Keratinocyte (primary cell): Measurements from ENCODE around the gene RAB30. TPM values are rescaled to one million over a fixed set of nuclear protein-coding genes. Genes with fewer than 3 reads are reported as not detected.

ENCODE experiments used
- DNase-seq: peaks from one replicate; pipeline ENCODE4 v3.0.0-alpha.2; 2011; ENCODE audit warnings: low read depth, missing footprints, low spot score
- FAIRE-seq: peaks from 2 replicates; lab custom pipeline; 2011; peaks lifted over from hg19 to GRCh38; lab: Jason Lieb, UNC
- H2AFZ ChIP-seq: 2 replicates; pipeline ENCODE4 v1.6.0; 2012; ENCODE audit warnings: low read length, control low read depth, inconsistent platforms; ENCODE audit not compliant: control insufficient read depth
- H3K27ac ChIP-seq: 2 replicates; pipeline ENCODE4 v1.5.1; 2011; ENCODE audit warnings: low read length; ENCODE audit not compliant: control insufficient read depth, insufficient read depth
- H3K27me3 ChIP-seq: 3 replicates; pipeline ENCODE4 v1.6.0; 2011; ENCODE audit warnings: low read length; ENCODE audit not compliant: control insufficient read depth, insufficient read depth; ENCODE audit errors: extremely low read depth
- H3K36me3 ChIP-seq, 2 experiments: 2 replicates in 1 of 2; 3 replicates in 1 of 2; pipeline ENCODE4 v1.5.1; 2011; ENCODE audit warnings: low read length in 2 of 2, mild to moderate bottlenecking in 1 of 2; ENCODE audit not compliant: control insufficient read depth in 2 of 2, insufficient read depth in 2 of 2; ENCODE audit errors: extremely low read depth in 1 of 2
- H3K4me1 ChIP-seq: 3 replicates; pipeline ENCODE4 v1.5.1; 2011; ENCODE audit warnings: low read length; ENCODE audit not compliant: control insufficient read depth, insufficient read depth; ENCODE audit errors: extremely low read depth
- H3K4me2 ChIP-seq: 3 replicates; pipeline ENCODE4 v1.6.0; 2011; ENCODE audit warnings: low read depth, low read length; ENCODE audit not compliant: control insufficient read depth, insufficient read depth; ENCODE audit errors: extremely low read depth
- H3K4me3 ChIP-seq, 3 experiments: fragments of 200-600 bp in 1 of 3; sonication (generic) in 1 of 3; 2 replicates in 2 of 3; 3 replicates in 1 of 3; pipeline ENCODE4 v1.5.1; 2011 to 2016; ENCODE audit warnings: low read length in 3 of 3, mild to moderate bottlenecking in 3 of 3, control low read depth in 2 of 3, inconsistent platforms in 1 of 3, low read depth in 1 of 3, mixed read lengths in 1 of 3, mixed run types in 1 of 3, moderate library complexity in 1 of 3; ENCODE audit not compliant: control insufficient read depth in 2 of 3, insufficient read depth in 2 of 3; ENCODE audit errors: extremely low read depth in 1 of 3
- H3K79me2 ChIP-seq: 2 replicates; pipeline ENCODE4 v1.6.0; 2012; ENCODE audit warnings: low read length; ENCODE audit not compliant: control insufficient read depth, insufficient read depth
- H3K9ac ChIP-seq: 3 replicates; pipeline ENCODE4 v1.6.0; 2011; ENCODE audit warnings: low read length; ENCODE audit not compliant: control insufficient read depth, insufficient read depth; ENCODE audit errors: extremely low read depth
- H3K9me1 ChIP-seq: 3 replicates; pipeline ENCODE4 v1.6.0; 2011; ENCODE audit warnings: low read length; ENCODE audit not compliant: control insufficient read depth, insufficient read depth; ENCODE audit errors: extremely low read depth
- H3K9me3 ChIP-seq: 2 replicates; pipeline ENCODE4 v1.5.1; 2012; ENCODE audit warnings: low read depth, low read length; ENCODE audit not compliant: control insufficient read depth
- H4K20me1 ChIP-seq: 3 replicates; pipeline ENCODE4 v1.6.0; 2011; ENCODE audit warnings: low read length; ENCODE audit not compliant: control insufficient read depth, insufficient read depth; ENCODE audit errors: extremely low read depth
- CTCF ChIP-seq, 3 experiments: IDR thresholded peaks in 1 of 3; conservative IDR thresholded peaks in 1 of 3; optimal IDR thresholded peaks in 1 of 3; 2 replicates in 2 of 3; 3 replicates in 1 of 3; pipeline versions ENCODE3 to v1.5.1; 2011; ENCODE audit warnings: low read length in 3 of 3, mild to moderate bottlenecking in 3 of 3, moderate library complexity in 2 of 3, control low read depth in 1 of 3, inconsistent platforms in 1 of 3; ENCODE audit not compliant: insufficient read depth in 2 of 3; ENCODE audit errors: extremely low read depth in 1 of 3
- EZH2 ChIP-seq: IDR thresholded peaks from one replicate; pipeline ENCODE4 v1.6.1; 2012; ENCODE audit warnings: inconsistent platforms, mild to moderate bottlenecking, low read length, moderate library complexity
- dilution Hi-C: fragments of 300-500 bp; cut with MboI; formaldehyde crosslinking; loops from one replicate; pipeline ENCODE4 v1.7.0; 2020; ENCODE audit warnings: low sequenced_read_pairs; ENCODE audit not compliant: extremely low pct_ligation_motif_present
- polyA plus RNA-seq, 5 experiments: library from polyadenylated mRNA; depleted of rRNA in 3 of 5; stranded (reverse) in 3 of 5; stranded (forward) in 1 of 5; unstranded in 1 of 5; fragments of >200 nt; gene quantifications; 1 replicate in 1 of 5; 2 replicates in 3 of 5; 3 replicates in 1 of 5; pipeline versions ENCODE4 v1.2.1 to v1.2.3, GENCODE V29; 2011 to 2012; ENCODE audit warnings: missing spikeins in 2 of 5, low read depth in 1 of 5, low replicate concordance in 1 of 5

The RAB30 gene
- polyA plus RNA-seq, 1 donor (not counting 4 experiments of a cell fraction or from before 2014, with no cell fraction given) = 9.3 TPM

- H3K4me3 ChIP-seq = no peak overlapping the region
- H3K36me3 ChIP-seq = no peaks in the 10 kb centered on the region
- no peak for FAIRE-seq
- H3K27ac ChIP-seq = no peak overlapping the region
- no peaks in the 10 kb centered on the region for H3K27me3 ChIP-seq
- no peaks in the 10 kb centered on the region for H3K9me1 ChIP-seq
- DNase-seq = no peak
- H4K20me1 ChIP-seq = no peaks in the 10 kb centered on the region
- peaks cover 14% of the 10 kb centered on the region for H3K4me1 ChIP-seq
- no peak overlapping the region for H3K9ac ChIP-seq
- TF ChIP-seq CTCF (optimal IDR thresholded peaks at IDR 0.05 in 1 of 3, IDR thresholded peaks at IDR 0.05 in 1 of 3, conservative IDR thresholded peaks at IDR 0.05 in 1 of 3; ENCODE audit: extremely low read depth in 1 of 3, insufficient read depth in 2 of 3, low read length in 3 of 3) = no peak
- no peak for TF ChIP-seq EZH2
- no peak overlapping the region for H3K4me2 ChIP-seq
- dilution Hi-C loops = no loop called here
- no peaks in the 10 kb centered on the region for H3K9me3 ChIP-seq
- no peaks in the 10 kb centered on the region for H3K79me2 ChIP-seq
- H2AFZ ChIP-seq = no peak overlapping the region
Measured at GRCh38 chr11:83025267-83025704, 46.4 kb downstream of the RAB30 start.

GRCh38 chr11:83024270-83024854 is 47.3 kb downstream of the RAB30 start:
- no peak for DNase-seq
- FAIRE-seq = no peak
- Histone ChIP-seq H3K4me1 (peaks cover 22% of the 10 kb centered on the region), H3K9me3 (no peaks in the 10 kb centered on the region), H3K4me2 (no peak overlapping the region), H3K9ac (no peak overlapping the region), H3K79me2 (no peaks in the 10 kb centered on the region), H4K20me1 (no peaks in the 10 kb centered on the region), H3K27ac (no peak overlapping the region), H3K36me3 (no peaks in the 10 kb centered on the region), H3K4me3 (no peak overlapping the region), H3K27me3 (no peaks in the 10 kb centered on the region), H2AFZ (no peak overlapping the region), H3K9me1 (no peaks in the 10 kb centered on the region)
- dilution Hi-C loops = no loop called here
- TF ChIP-seq EZH2 = no peak
- TF ChIP-seq CTCF (optimal IDR thresholded peaks at IDR 0.05 in 1 of 3, IDR thresholded peaks at IDR 0.05 in 1 of 3, conservative IDR thresholded peaks at IDR 0.05 in 1 of 3; ENCODE audit: extremely low read depth in 1 of 3, insufficient read depth in 2 of 3, low read length in 3 of 3) = no peak
